ENCODE measurements around the gene PRKAG2. TPM values are rescaled to one million over a fixed set of nuclear protein-coding genes. Genes with fewer than 3 reads are reported as not detected.

Gene PRKAG2
- polyA plus RNA-seq, 1 of the 3 experiments (the other 2 are of a cell fraction), result 51.6 TPM

GRCh38 chr7:151693140-151693539, 183.8 kb downstream of the PRKAG2 start:
- no peak overlapping the region for H3K4me2 ChIP-seq
- no peak overlapping the region for H2AFZ ChIP-seq (ENCODE audit: low read depth)
- peaks cover 17% of the 10 kb centered on the region for H3F3A ChIP-seq (replicated peaks; ENCODE audit: insufficient read depth)
- H3K4me3 ChIP-seq (ENCODE audit: low read depth in 2 of 2, low read length in 1 of 2), result no peak overlapping the region
- no peaks in the 10 kb centered on the region for H3K9me3 ChIP-seq
- no peaks in the 10 kb centered on the region for H3K79me2 ChIP-seq (ENCODE audit: insufficient read depth)
- POLR2A ChIA-PET, result no interaction called here
- H3K27ac ChIP-seq (ENCODE audit: low read depth in 2 of 2, low read length in 1 of 2), result no peak overlapping the region
- no peak for DNase-seq
- no peak overlapping the region for H3K9ac ChIP-seq
- H4K20me1 ChIP-seq (ENCODE audit: insufficient read depth), result no peaks in the 10 kb centered on the region
- CTCF ChIA-PET, result interaction anchor here (1.3 to 7.0 kb wide), 2 partner anchors 12 to 89 kb away, joined by 3 to 45 read pairs; no protein-coding TSS in a partner anchor
- TF ChIP-seq RAD21 (IDR thresholded peaks at IDR 0.05; ENCODE audit: low read length) (no peak), RXRA (IDR thresholded peaks at IDR 0.05; ENCODE audit: borderline replicate concordance, low read depth) (no peak), FOSL2 (IDR thresholded peaks at IDR 0.05; ENCODE audit: borderline replicate concordance, low read depth) (no peak), SMC3 (IDR thresholded peaks at IDR 0.05; ENCODE audit: low read depth, low read length) (no peak), ELF1 (IDR thresholded peaks at IDR 0.05) (no peak), PBX3 (IDR thresholded peaks at IDR 0.05) (no peak), FOXM1 (IDR thresholded peaks at IDR 0.05; ENCODE audit: low read depth) (no peak), POLR2AphosphoS5 (IDR thresholded peaks at IDR 0.05; ENCODE audit: low read depth, low read length) (no peak), SIN3A (IDR thresholded peaks at IDR 0.05; ENCODE audit: borderline replicate concordance, low read depth, low read length) (no peak), IRF3 (IDR thresholded peaks at IDR 0.05; ENCODE audit: low read depth, low read length) (no peak), CTCF (IDR thresholded peaks at IDR 0.05) (no peak), USF1 (IDR thresholded peaks at IDR 0.05; ENCODE audit: borderline replicate concordance, low read depth) (no peak), TAF1 (IDR thresholded peaks at IDR 0.05; ENCODE audit: borderline replicate concordance, low read depth, low read length) (no peak), EP300 (IDR thresholded peaks at IDR 0.05; ENCODE audit: borderline replicate concordance in 1 of 2, low read depth in 1 of 2, low read length in 1 of 2) (no peak), REST (IDR thresholded peaks at IDR 0.05; ENCODE audit: low read depth, low read length) (no peak), GABPA (IDR thresholded peaks at IDR 0.05; ENCODE audit: low read depth) (no peak), FOXJ3 (CRISPR knock-in tag; IDR thresholded peaks at IDR 0.05) (no peak), ZBTB33 (IDR thresholded peaks at IDR 0.05; ENCODE audit: borderline replicate concordance, low read depth) (no peak)
- no peaks in the 10 kb centered on the region for H3K36me3 ChIP-seq (replicated peaks in 1 of 2; ENCODE audit: control insufficient read depth in 1 of 2, insufficient read depth in 2 of 2, low read length in 1 of 2)
- H3K9me2 ChIP-seq, result no peaks in the 10 kb centered on the region
- H3K4me1 ChIP-seq (ENCODE audit: control insufficient read depth in 1 of 2, insufficient read depth in 2 of 2, low read depth in 1 of 2, low read length in 1 of 2), result peaks cover 19 to 32% of the 10 kb centered on the region in 2 experiments; a peak in 3 of 4 replicates
- H3K27me3 ChIP-seq (ENCODE audit: insufficient read depth), result no peaks in the 10 kb centered on the region
- 86% methylated on average over 10 of the region's 11 CpGs for WGBS (ENCODE audit: low lambda C conversion rate)
